Mammary epithelial cell (primary cell): ENCODE data around the gene FMNL2.

Experiments
- EZH2 ChIP-seq: IDR thresholded peaks from 2 replicates; pipeline ENCODE4 v1.6.1; 2012; ENCODE audit warnings: low read length, inconsistent platforms, borderline replicate concordance
- TF ChIP-seq, protein P1 (sequence below), 2 donors: IDR thresholded peaks in 1 of 2; conservative IDR thresholded peaks in 1 of 2; 2 replicates each; pipeline ENCODE4 v1.5.1; 2011 to 2012; ENCODE audit warnings: inconsistent platforms in 2 of 2, low read length in 2 of 2, mild to moderate bottlenecking in 2 of 2, control low read depth in 1 of 2, low read depth in 1 of 2; ENCODE audit not compliant: insufficient read depth in 1 of 2; ENCODE audit errors: extremely low read depth in 1 of 2

GRCh38 chr2:152389483-152389882 lies 54.5 kb downstream of the FMNL2 start:
- TF ChIP-seq, protein P1, sequence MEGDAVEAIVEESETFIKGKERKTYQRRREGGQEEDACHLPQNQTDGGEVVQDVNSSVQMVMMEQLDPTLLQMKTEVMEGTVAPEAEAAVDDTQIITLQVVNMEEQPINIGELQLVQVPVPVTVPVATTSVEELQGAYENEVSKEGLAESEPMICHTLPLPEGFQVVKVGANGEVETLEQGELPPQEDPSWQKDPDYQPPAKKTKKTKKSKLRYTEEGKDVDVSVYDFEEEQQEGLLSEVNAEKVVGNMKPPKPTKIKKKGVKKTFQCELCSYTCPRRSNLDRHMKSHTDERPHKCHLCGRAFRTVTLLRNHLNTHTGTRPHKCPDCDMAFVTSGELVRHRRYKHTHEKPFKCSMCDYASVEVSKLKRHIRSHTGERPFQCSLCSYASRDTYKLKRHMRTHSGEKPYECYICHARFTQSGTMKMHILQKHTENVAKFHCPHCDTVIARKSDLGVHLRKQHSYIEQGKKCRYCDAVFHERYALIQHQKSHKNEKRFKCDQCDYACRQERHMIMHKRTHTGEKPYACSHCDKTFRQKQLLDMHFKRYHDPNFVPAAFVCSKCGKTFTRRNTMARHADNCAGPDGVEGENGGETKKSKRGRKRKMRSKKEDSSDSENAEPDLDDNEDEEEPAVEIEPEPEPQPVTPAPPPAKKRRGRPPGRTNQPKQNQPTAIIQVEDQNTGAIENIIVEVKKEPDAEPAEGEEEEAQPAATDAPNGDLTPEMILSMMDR (conservative IDR thresholded peaks at IDR 0.05 in 1 of 2, IDR thresholded peaks at IDR 0.05 in 1 of 2; ENCODE audit: extremely low read depth in 1 of 2, insufficient read depth in 1 of 2, low read depth in 1 of 2, low read length in 2 of 2), result no peak
- no peak for TF ChIP-seq EZH2
